Measurements from ENCODE around the gene EDN2. TPM values are rescaled to one million over a fixed set of nuclear protein-coding genes. Genes with fewer than 3 reads are reported as not detected.
A peak's percentile ranks its signal among the peaks of the same experiment; 100 is the strongest.

Gene EDN2
- total RNA-seq, 4 donors from 2014 or later = 1.2 to 13.0 (median 3.9) TPM

DNA sequence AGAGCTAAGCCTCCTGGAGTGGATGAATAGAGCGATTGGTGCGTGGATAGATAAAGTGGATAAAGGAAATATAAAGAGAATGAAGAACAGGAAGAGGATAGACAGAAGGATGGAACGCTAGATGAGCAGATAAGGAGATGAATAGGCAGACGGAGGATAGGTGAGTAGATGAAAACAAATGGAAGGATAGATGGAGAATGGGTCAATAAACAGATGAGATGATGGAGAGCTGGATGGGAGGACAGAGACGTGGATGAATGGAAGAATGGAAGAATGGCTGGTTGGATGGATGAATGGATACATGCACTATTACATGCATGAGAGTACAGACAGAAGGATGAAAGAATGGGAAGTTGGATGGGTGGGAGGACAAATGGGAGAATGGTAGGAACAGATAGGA, 35.2 kb upstream of the EDN2 start:
- H3K4me3 ChIP-seq (ENCODE audit: low read depth, poor library complexity, severe bottlenecking) = no peak overlapping the region
- TF ChIP-seq POLR2A (IDR thresholded peaks at IDR 0.05) = no peak
- TF ChIP-seq, protein P1, sequence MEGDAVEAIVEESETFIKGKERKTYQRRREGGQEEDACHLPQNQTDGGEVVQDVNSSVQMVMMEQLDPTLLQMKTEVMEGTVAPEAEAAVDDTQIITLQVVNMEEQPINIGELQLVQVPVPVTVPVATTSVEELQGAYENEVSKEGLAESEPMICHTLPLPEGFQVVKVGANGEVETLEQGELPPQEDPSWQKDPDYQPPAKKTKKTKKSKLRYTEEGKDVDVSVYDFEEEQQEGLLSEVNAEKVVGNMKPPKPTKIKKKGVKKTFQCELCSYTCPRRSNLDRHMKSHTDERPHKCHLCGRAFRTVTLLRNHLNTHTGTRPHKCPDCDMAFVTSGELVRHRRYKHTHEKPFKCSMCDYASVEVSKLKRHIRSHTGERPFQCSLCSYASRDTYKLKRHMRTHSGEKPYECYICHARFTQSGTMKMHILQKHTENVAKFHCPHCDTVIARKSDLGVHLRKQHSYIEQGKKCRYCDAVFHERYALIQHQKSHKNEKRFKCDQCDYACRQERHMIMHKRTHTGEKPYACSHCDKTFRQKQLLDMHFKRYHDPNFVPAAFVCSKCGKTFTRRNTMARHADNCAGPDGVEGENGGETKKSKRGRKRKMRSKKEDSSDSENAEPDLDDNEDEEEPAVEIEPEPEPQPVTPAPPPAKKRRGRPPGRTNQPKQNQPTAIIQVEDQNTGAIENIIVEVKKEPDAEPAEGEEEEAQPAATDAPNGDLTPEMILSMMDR (IDR thresholded peaks at IDR 0.05) = no peak
- 94% methylated on average over 5 of the region's 5 CpGs for WGBS, 2 donors
- no peak for DNase-seq (ENCODE audit: low spot score in 2 of 2)
- intact Hi-C loops (cut with DNase I; ENCODE audit: low total_unique reads) = no loop called here

DNA sequence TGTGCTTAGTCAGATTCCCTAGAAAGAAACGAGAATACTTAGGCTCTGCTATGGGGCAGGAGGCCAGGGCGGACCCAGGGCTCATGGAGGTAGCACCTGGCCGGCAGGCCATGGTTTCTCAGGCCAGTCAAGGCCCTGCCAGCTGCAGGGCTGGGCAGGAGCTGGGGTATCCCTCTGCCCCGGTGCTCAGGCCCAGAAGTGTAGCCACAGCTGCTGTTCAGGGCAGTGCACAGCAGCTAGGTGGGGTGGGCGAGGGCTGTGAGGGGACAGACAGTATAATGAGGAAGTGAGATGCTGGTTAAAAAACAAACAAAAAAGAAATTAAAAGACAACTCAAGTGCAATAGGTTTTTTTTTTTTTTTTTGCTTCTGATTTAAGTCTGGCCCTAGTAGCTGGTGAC, 34.0 kb upstream of the EDN2 start:
- TF ChIP-seq POLR2A (IDR thresholded peaks at IDR 0.05) = no peak
- no peak overlapping the region for H3K4me3 ChIP-seq (ENCODE audit: low read depth, poor library complexity, severe bottlenecking)
- intact Hi-C loops (cut with DNase I; ENCODE audit: low total_unique reads) = no loop called here
- no peak for DNase-seq (ENCODE audit: low spot score in 2 of 2)
- 90 to 92% methylated on average over 5 of the region's 5 CpGs for WGBS, 2 donors

DNA sequence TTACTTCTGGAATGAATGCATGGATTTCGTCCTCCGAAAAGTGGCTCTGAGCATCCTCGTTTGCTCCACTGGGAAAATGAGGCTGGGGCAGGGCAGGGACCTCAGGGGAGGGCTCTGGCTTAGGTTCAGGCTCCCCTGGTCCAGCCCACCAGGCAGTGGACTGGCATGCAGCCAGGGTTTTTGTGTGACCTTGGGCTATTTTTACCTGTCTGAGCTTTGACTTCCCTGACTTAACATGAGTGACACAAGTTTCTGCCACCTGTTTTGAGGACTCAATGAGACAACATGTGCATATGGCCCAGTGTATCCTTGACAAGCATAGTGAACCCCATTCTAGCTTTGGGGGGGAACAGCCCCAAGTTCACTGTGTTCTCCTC, 32.6 kb upstream of the EDN2 start:
- DNase-seq (ENCODE audit: low spot score in 2 of 2) = no peak

DNA sequence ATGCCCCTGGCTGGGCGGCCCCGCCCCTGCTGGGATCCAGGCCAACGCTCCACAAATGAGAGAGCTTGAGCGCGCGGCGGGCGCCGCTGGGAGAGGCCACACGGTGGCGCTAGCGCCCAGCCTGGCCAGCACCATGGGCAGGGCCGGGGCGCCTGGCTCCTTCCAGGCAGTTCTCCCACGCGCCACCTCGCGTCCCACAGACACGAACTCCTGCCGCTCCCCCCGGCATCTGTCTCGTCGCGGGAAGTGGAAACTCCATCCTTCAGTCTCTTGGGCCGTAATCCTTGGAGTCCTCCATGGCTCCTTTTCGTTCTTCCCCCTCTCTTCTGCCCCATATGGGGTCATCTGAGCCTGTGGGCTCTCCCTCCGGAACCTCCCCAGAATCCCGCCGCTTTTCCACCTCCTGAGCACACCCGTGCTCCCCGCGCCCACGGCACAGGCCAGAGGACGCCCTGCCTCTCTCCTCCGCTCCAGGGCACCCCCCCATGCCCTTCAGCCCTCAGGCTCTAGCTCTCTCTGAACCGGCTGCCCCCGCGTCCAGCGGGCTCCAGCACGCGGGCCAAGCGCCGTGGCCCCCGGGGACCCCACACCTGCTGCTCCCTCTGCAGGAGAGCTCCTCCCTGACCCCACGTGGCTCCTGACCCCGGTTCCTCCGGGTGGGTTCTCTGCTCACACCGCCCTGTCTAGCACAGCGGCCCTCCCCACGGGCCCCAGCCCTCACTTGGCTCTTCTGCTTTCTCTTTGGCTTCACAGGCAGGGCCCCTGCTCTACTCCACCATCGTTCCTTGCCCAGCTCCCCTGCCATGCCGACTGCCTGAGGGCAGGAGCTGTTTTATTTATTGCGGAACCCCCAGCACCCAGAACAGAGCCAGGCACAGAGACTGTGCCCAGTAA, 31.9 kb upstream of the EDN2 start:
- no peak for TF ChIP-seq POLR2A (IDR thresholded peaks at IDR 0.05)
- TF ChIP-seq, protein P1 (IDR thresholded peaks at IDR 0.05) = peak in 1 of 3 donors; percentile 22
- DNase-seq (ENCODE audit: low spot score in 2 of 2) = peak; percentile 82 to 97
- intact Hi-C loops (cut with DNase I; ENCODE audit: low total_unique reads) = no loop called here
- no peak overlapping the region for H3K4me3 ChIP-seq (ENCODE audit: low read depth, poor library complexity, severe bottlenecking)
- 7 to 11% methylated on average over 41 to 46 of the region's 53 CpGs for WGBS, 2 donors

More for the DNA sequence above, 32.6 kb upstream of the EDN2 start:
- intact Hi-C loops (cut with DNase I; ENCODE audit: low total_unique reads) = no loop called here
- no peak overlapping the region for H3K4me3 ChIP-seq (ENCODE audit: low read depth, poor library complexity, severe bottlenecking)
- TF ChIP-seq POLR2A (IDR thresholded peaks at IDR 0.05) = no peak
- TF ChIP-seq, protein P1 (IDR thresholded peaks at IDR 0.05) = no peak
- WGBS, 2 donors = 45 to 51% methylated on average over 3 of the region's 3 CpGs

DNA sequence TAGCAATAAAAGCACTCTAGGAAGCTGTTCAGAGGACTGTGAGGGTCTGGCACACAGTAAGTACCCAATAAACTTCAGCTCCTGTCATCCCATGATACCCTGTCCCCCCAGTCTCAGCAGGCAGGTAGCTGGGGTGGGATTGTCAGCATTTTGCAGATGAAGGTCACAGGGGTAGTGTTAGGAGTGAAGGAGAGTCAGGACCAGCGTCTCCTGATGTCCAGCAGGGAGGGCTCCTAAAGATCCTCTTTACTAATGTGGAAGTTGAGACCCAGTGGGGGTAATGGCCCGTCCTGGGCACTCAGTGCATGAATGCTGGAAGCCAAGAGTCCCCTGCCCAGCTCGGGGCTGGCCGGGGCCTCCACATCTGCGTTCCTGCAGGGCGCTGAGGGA, 31.3 kb upstream of the EDN2 start:
- no peak overlapping the region for H3K4me3 ChIP-seq (ENCODE audit: low read depth, poor library complexity, severe bottlenecking)
- no peak for TF ChIP-seq POLR2A (IDR thresholded peaks at IDR 0.05)
- TF ChIP-seq, protein P1 (IDR thresholded peaks at IDR 0.05) = no peak
- whole genome bisulfite sequencing, 2 donors = 8 to 9% methylated on average over 6 of the region's 6 CpGs
- intact Hi-C loops (cut with DNase I; ENCODE audit: low total_unique reads) = no loop called here
- no peak for DNase-seq (ENCODE audit: low spot score in 2 of 2)

DNA sequence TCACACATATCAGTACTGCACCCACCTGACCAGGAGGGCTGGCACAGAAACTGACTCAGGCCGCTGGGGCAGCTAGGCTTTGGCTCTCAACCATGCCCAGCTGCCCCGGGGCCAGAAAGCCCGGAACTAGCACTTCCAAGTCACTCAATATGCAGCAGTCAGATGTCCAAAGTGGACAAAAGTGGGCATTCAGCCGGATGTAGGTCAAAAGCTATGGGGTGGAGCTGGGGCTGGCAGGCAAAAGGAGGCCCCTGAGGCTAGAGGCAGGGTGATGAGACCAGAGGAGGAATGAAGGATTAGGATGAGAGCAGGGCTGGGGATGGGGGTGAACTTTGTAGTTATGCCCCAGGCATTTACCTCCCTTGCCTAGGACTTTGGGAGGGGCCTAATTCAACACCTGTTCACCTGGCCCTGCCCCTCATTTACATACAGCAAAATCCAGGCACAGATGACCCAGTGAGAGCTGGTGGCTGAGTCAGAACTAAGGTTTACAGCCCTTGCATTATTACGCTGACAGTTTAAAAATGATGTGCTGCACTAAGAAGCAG, 30.7 kb upstream of the EDN2 start:
- intact Hi-C loops (cut with DNase I; ENCODE audit: low total_unique reads) = no loop called here
- no peak for DNase-seq (ENCODE audit: low spot score in 2 of 2)
- TF ChIP-seq POLR2A (IDR thresholded peaks at IDR 0.05) = no peak
- TF ChIP-seq, protein P1 (IDR thresholded peaks at IDR 0.05) = no peak
- no peak overlapping the region for H3K4me3 ChIP-seq (ENCODE audit: low read depth, poor library complexity, severe bottlenecking)
- 73 to 82% methylated on average over 4 to 5 of the region's 5 CpGs for WGBS, 2 donors

Measured in lower leg skin (tissue), 4 donors.